Measurements from ENCODE around the gene TTLL4.

TTLL4 gene

GRCh38 chr2:218799990-218800389 is 89.4 kb downstream of the TTLL4 start:
- Histone ChIP-seq H3K4me1 (ENCODE audit: insufficient read depth, low read length, severe bottlenecking) (no peaks in the 10 kb centered on the region), H3K36me3 (ENCODE audit: insufficient read depth, low read length) (no peaks in the 10 kb centered on the region), H3K9me2 (ENCODE audit: low read depth, low read length) (no peaks in the 10 kb centered on the region), H2AFZ (ENCODE audit: low read length) (no peak overlapping the region), H3K27me3 (ENCODE audit: insufficient read depth, low read length) (no peaks in the 10 kb centered on the region; the same call in 1 of the 2 replicates), H3K79me2 (ENCODE audit: insufficient read depth, low read length) (no peaks in the 10 kb centered on the region), H3K4me3 (ENCODE audit: low read depth, low read length, poor library complexity, severe bottlenecking) (no peak overlapping the region), H4K20me1 (ENCODE audit: insufficient read depth, low read length) (no peaks in the 10 kb centered on the region), H3K27ac (ENCODE audit: low read depth, low read length, poor library complexity, severe bottlenecking) (no peak overlapping the region), H3F3A (ENCODE audit: insufficient read depth, low read length) (no peaks in the 10 kb centered on the region), H3K4me2 (ENCODE audit: low read length) (no peak overlapping the region), H3K9me3 (ENCODE audit: low read length) (peaks cover 7% of the 10 kb centered on the region; the same call in 1 of the 2 replicates), H3K9ac (ENCODE audit: low read length) (no peak overlapping the region)
- TF ChIP-seq EZH2 (IDR thresholded peaks at IDR 0.05; ENCODE audit: borderline replicate concordance, low read length): no peak

DNA sequence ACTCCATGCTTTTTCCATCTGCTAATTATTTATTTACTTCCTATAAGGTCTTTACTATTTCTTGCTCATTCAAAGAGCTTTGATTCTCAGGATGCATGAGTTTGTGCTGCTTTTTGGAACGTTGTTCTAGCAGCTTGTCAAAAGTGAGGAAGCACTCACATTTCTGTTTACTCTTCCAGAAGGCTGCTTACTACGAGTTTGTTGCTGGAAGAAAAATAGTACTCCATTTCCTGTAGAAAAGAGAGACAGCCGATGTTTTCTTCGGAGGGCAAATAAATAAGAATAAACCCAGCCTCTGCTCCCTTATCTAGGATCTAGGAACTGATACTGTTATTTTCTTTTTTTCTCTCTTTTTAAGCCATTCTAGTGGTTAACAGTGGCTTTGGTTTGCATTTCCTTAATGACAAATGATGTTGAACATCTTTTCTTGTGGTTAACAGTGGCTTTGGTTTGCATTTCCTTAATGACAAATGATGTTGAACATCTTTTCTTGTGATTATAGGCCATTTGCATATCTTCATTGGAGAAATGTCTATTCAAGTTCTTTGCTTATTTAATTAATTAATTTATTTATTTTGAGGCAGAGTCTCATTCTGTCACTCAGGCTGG is 91.9 kb downstream of the TTLL4 start:
- Histone ChIP-seq H3K4me3 (ENCODE audit: low read depth, low read length, poor library complexity, severe bottlenecking) (no peak overlapping the region), H3K27ac (ENCODE audit: low read depth, low read length, poor library complexity, severe bottlenecking) (no peak overlapping the region)
- TF ChIP-seq, protein P1, sequence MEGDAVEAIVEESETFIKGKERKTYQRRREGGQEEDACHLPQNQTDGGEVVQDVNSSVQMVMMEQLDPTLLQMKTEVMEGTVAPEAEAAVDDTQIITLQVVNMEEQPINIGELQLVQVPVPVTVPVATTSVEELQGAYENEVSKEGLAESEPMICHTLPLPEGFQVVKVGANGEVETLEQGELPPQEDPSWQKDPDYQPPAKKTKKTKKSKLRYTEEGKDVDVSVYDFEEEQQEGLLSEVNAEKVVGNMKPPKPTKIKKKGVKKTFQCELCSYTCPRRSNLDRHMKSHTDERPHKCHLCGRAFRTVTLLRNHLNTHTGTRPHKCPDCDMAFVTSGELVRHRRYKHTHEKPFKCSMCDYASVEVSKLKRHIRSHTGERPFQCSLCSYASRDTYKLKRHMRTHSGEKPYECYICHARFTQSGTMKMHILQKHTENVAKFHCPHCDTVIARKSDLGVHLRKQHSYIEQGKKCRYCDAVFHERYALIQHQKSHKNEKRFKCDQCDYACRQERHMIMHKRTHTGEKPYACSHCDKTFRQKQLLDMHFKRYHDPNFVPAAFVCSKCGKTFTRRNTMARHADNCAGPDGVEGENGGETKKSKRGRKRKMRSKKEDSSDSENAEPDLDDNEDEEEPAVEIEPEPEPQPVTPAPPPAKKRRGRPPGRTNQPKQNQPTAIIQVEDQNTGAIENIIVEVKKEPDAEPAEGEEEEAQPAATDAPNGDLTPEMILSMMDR (IDR thresholded peaks at IDR 0.05; ENCODE audit: low read length): no peak

DNA sequence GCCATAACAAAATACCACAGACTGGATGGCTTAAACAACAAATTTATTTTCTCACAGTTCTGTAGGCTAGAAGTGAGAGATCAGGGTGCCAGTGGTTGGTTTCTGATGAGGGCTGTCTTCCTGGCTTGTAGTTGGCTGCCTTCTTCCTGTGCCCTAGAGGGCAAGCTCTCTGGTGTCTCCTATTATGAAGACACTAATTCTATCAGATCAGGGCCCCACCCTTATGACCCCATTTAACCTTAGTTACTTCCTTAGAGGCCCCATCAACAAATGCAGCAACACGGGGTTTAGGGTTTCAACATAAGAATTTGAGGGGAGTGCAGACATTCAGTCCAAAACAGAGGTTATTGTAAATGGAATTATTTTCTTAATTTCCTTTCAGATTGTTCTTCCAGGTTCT is 94.2 kb downstream of the TTLL4 start:
- no peaks in the 10 kb centered on the region for H3K4me1 ChIP-seq (ENCODE audit: insufficient read depth, low read length, severe bottlenecking)
- H3K9me2 ChIP-seq (ENCODE audit: low read depth, low read length): no peaks in the 10 kb centered on the region
- no peaks in the 10 kb centered on the region for H3F3A ChIP-seq (ENCODE audit: insufficient read depth, low read length)
- no peak overlapping the region for H3K4me3 ChIP-seq (ENCODE audit: low read depth, low read length, poor library complexity, severe bottlenecking)
- peaks cover 5% of the 10 kb centered on the region; the same call in 1 of the 2 replicates for H3K27me3 ChIP-seq (ENCODE audit: insufficient read depth, low read length)
- H3K4me2 ChIP-seq (ENCODE audit: low read length): no peak overlapping the region
- no peaks in the 10 kb centered on the region for H3K36me3 ChIP-seq (ENCODE audit: insufficient read depth, low read length)
- no peaks in the 10 kb centered on the region for H4K20me1 ChIP-seq (ENCODE audit: insufficient read depth, low read length)
- H2AFZ ChIP-seq (ENCODE audit: low read length): no peak overlapping the region
- H3K27ac ChIP-seq (ENCODE audit: low read depth, low read length, poor library complexity, severe bottlenecking): no peak overlapping the region
- no peak overlapping the region for H3K9ac ChIP-seq (ENCODE audit: low read length)
- H3K9me3 ChIP-seq (ENCODE audit: low read length): peaks cover 7% of the 10 kb centered on the region; the same call in 1 of the 2 replicates
- H3K79me2 ChIP-seq (ENCODE audit: insufficient read depth, low read length): no peaks in the 10 kb centered on the region
- TF ChIP-seq, protein P1 (IDR thresholded peaks at IDR 0.05; ENCODE audit: low read length): no peak
- TF ChIP-seq EZH2 (IDR thresholded peaks at IDR 0.05; ENCODE audit: borderline replicate concordance, low read length): no peak

More for the DNA sequence above, 91.9 kb downstream of the TTLL4 start:
- Histone ChIP-seq H3K9ac (ENCODE audit: low read length) (no peak overlapping the region), H4K20me1 (ENCODE audit: insufficient read depth, low read length) (no peaks in the 10 kb centered on the region), H3K4me2 (ENCODE audit: low read length) (no peak overlapping the region), H2AFZ (ENCODE audit: low read length) (no peak overlapping the region), H3K4me1 (ENCODE audit: insufficient read depth, low read length, severe bottlenecking) (no peaks in the 10 kb centered on the region), H3K79me2 (ENCODE audit: insufficient read depth, low read length) (no peaks in the 10 kb centered on the region), H3K36me3 (ENCODE audit: insufficient read depth, low read length) (no peaks in the 10 kb centered on the region), H3K27me3 (ENCODE audit: insufficient read depth, low read length) (no peaks in the 10 kb centered on the region; the same call in 1 of the 2 replicates), H3K9me3 (ENCODE audit: low read length) (peaks cover 7% of the 10 kb centered on the region; the same call in 1 of the 2 replicates), H3K9me2 (ENCODE audit: low read depth, low read length) (no peaks in the 10 kb centered on the region), H3F3A (ENCODE audit: insufficient read depth, low read length) (no peaks in the 10 kb centered on the region)
